HG03280 (cell line): ENCODE results near the gene NR1D2.
"Not testable (repeated sequence)": the region's sequence is repeated elsewhere in the genome, so short reads cannot be mapped to it uniquely, and the experiment has no call there.

Experiments used
- ATAC-seq: cut with Tn5 transposase; IDR thresholded peaks from one replicate; pipeline ENCODE4 v1.9.1; 2021; ENCODE audit warnings: mild to moderate bottlenecking, moderate library complexity; ENCODE audit not compliant: unreplicated experiment

Gene NR1D2

GRCh38 chr3:23944861-23945662 lies at the start of gene NR1D2:
Gene NR1D2 (plus strand): TSS chr3:23945286. CDS start chr3:23945579, 293 bp downstream.
- peak; percentile 63 for ATAC-seq

GRCh38 chr3:23900744-23901143 lies 44.3 kb upstream of the NR1D2 start:
- ATAC-seq: no peak

- ATAC-seq: no peak
Measured at GRCh38 chr3:23904545-23904944, 40.5 kb upstream of the NR1D2 start.

GRCh38 chr3:23909341-23909740 lies 35.7 kb upstream of the NR1D2 start:
- no peak for ATAC-seq

GRCh38 chr3:23911397-23911796 lies 33.7 kb upstream of the NR1D2 start:
- ATAC-seq: no peak

GRCh38 chr3:23912335-23912734 lies 32.8 kb upstream of the NR1D2 start:
- ATAC-seq: not testable (repeated sequence)

- no peak for ATAC-seq
Measured at GRCh38 chr3:23913182-23913581, 31.9 kb upstream of the NR1D2 start.

- peak; percentile 13 for ATAC-seq
Measured at GRCh38 chr3:23913873-23914743, 31.0 kb upstream of the NR1D2 start.

GRCh38 chr3:23915537-23916108 lies 29.5 kb upstream of the NR1D2 start:
- no peak for ATAC-seq

- peak; percentile 48 for ATAC-seq
Measured at GRCh38 chr3:23916152-23916885, 28.8 kb upstream of the NR1D2 start.

- ATAC-seq: peak; percentile 94
Measured at GRCh38 chr3:23916886-23917678, 28.0 kb upstream of the NR1D2 start, which contains the start of the genes NKIRAS1 and RPL15. Gene NKIRAS1 (minus strand): TSS chr3:23916990. CDS start chr3:23910904, 6,086 bp downstream. Gene RPL15 (plus strand): TSS chr3:23917132. CDS start chr3:23917860, 728 bp downstream.

- ATAC-seq: not testable (repeated sequence)
Measured at GRCh38 chr3:23917679-23918303, 27.3 kb upstream of the NR1D2 start.

- not testable (repeated sequence) for ATAC-seq
Measured at GRCh38 chr3:23918331-23918730, 26.8 kb upstream of the NR1D2 start.

GRCh38 chr3:23919628-23920027 lies 25.5 kb upstream of the NR1D2 start:
- no peak for ATAC-seq

- ATAC-seq: no peak
Measured at GRCh38 chr3:23920151-23920655, 24.9 kb upstream of the NR1D2 start.

- no peak for ATAC-seq
Measured at GRCh38 chr3:23921052-23921511, 24.0 kb upstream of the NR1D2 start.

- ATAC-seq: no peak
Measured at GRCh38 chr3:23923786-23924185, 21.3 kb upstream of the NR1D2 start.

- no peak for ATAC-seq
Measured at GRCh38 chr3:23926246-23926645, 18.8 kb upstream of the NR1D2 start.

- no peak for ATAC-seq
Measured at GRCh38 chr3:23926736-23927135, 18.4 kb upstream of the NR1D2 start.
